ENCODE data around the gene GNPTG. TPM values are rescaled to one million over a fixed set of nuclear protein-coding genes. Genes with fewer than 3 reads are reported as not detected.
A peak's percentile ranks its signal among the peaks of the same experiment; 100 is the strongest.

GNPTG gene
- polyA plus RNA-seq, 1 of the 3 experiments (the other 2 are of a cell fraction) = 113 TPM

DNA sequence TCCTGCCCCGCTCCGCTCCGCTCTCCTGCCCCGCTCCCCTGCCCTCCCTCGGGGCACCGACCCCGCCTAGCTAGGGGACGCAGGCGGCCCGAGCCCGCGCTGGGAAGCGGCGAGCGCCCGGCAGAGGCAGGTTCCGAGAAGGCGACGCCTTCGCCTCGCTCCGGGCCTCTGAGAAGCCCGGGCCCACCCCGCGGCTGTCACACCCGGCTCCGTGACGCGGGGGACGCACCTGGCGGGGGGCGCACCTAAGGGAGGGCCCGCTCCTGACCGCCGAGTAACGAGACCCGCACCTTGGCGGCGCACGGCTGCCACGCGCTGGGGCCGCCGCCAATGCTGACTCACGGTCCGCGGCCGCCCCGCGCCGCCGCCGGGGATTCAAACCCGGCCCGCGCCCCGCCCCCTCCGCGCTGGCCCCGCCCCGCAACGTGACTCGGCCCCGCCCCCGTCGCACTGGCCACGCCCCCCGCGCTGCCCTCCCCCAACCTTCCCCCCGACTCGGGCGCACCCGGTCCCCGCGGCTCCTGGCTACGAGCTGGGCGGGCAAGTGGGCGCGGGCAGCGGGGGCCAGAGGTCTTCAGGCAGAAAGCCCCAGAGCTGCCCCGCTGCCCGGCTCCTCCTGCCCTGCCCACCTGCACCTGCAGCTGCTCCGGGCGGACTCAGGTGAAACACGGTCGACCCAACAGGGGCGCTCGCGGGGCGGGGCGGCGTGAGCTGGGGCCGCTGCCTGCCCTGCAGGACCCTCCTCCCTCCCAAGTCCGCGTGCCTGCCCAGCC is 27.8 kb downstream of the GNPTG start:
- WGBS (ENCODE audit: low lambda C conversion rate) = no CpG with 5 or more reads among the region's 95 CpGs
- peak overlapping the region; percentile 87 for H3K9ac ChIP-seq
- CTCF ChIA-PET = interaction anchor here (0.8 to 3.9 kb wide), 8 partner anchors 8 to 42 kb away, joined by 3 to 39 read pairs (median 3); no protein-coding TSS in a partner anchor

DNA sequence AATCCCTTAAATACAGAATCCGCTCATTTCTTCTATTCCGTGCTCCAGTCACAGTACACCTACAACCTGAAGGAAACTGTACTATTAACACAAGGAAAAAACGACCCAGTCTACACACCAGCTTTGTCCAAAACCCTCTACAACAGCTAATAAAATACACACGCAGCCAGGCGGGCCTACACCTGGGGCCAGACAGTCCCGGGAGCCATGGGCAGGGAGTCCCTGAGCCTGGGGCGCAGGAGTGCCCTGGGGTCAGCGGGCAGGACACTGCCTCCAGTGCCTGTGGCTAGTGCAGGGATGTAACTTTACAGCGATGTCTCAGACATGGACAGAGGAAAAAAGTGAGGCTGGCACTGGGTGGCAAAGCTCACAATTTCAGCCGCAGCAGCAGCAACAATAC is 28.5 kb downstream of the GNPTG start:
- no peak overlapping the region for H2AFZ ChIP-seq (ENCODE audit: low read depth)
- peak overlapping the region; percentile 69; the same call in 1 of the 2 replicates for H3K4me2 ChIP-seq
- H3K4me3 ChIP-seq (ENCODE audit: low read depth in 2 of 2, low read length in 1 of 2) = no peak overlapping the region
- peaks cover 9 to 12% of the 10 kb centered on the region in 2 experiments; a peak in 3 of 4 replicates for H3K4me1 ChIP-seq (ENCODE audit: control insufficient read depth in 1 of 2, insufficient read depth in 2 of 2, low read depth in 1 of 2, low read length in 1 of 2)
- no peak for DNase-seq
- H4K20me1 ChIP-seq (ENCODE audit: insufficient read depth) = no peaks in the 10 kb centered on the region
- H3K79me2 ChIP-seq (ENCODE audit: insufficient read depth) = peaks cover 9% of the 10 kb centered on the region; the same call in 1 of the 2 replicates
- H3F3A ChIP-seq (replicated peaks; ENCODE audit: insufficient read depth) = peaks cover 10% of the 10 kb centered on the region
- H3K27me3 ChIP-seq (ENCODE audit: insufficient read depth) = no peaks in the 10 kb centered on the region
- H3K9me2 ChIP-seq = no peaks in the 10 kb centered on the region
- peaks cover 0 to 6% of the 10 kb centered on the region in 2 experiments for H3K36me3 ChIP-seq (replicated peaks in 1 of 2; ENCODE audit: control insufficient read depth in 1 of 2, insufficient read depth in 2 of 2, low read length in 1 of 2)
- no peaks in the 10 kb centered on the region for H3K9me3 ChIP-seq
- no peak overlapping the region for H3K27ac ChIP-seq (ENCODE audit: low read depth in 2 of 2, low read length in 1 of 2)
- 76% methylated on average over 10 of the region's 10 CpGs for WGBS (ENCODE audit: low lambda C conversion rate)
- H3K9ac ChIP-seq = no peak overlapping the region
- POLR2A ChIA-PET = interaction anchor here (1.5 kb wide), 1 partner anchor 40 kb away, joined by 4 read pairs; the partner anchor contains the start of gene UQCC4
- no peak for TF ChIP-seq TAF1 (IDR thresholded peaks at IDR 0.05; ENCODE audit: borderline replicate concordance, low read depth, low read length)
- no peak for TF ChIP-seq EP300 (IDR thresholded peaks at IDR 0.05; ENCODE audit: borderline replicate concordance in 1 of 2, low read depth in 1 of 2, low read length in 1 of 2)
- TF ChIP-seq, protein P1, sequence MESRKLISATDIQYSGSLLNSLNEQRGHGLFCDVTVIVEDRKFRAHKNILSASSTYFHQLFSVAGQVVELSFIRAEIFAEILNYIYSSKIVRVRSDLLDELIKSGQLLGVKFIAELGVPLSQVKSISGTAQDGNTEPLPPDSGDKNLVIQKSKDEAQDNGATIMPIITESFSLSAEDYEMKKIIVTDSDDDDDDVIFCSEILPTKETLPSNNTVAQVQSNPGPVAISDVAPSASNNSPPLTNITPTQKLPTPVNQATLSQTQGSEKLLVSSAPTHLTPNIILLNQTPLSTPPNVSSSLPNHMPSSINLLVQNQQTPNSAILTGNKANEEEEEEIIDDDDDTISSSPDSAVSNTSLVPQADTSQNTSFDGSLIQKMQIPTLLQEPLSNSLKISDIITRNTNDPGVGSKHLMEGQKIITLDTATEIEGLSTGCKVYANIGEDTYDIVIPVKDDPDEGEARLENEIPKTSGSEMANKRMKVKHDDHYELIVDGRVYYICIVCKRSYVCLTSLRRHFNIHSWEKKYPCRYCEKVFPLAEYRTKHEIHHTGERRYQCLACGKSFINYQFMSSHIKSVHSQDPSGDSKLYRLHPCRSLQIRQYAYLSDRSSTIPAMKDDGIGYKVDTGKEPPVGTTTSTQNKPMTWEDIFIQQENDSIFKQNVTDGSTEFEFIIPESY (IDR thresholded peaks at IDR 0.05; ENCODE audit: borderline replicate concordance, low read depth) = no peak
- TF ChIP-seq RXRA (IDR thresholded peaks at IDR 0.05; ENCODE audit: borderline replicate concordance, low read depth) = no peak
- no peak for TF ChIP-seq TCF12 (IDR thresholded peaks at IDR 0.05)
- CTCF ChIA-PET = interaction anchor here (0.9 to 3.9 kb wide), 5 partner anchors 11 to 37 kb away, joined by 3 to 39 read pairs (median 3); no protein-coding TSS in a partner anchor

More for the DNA sequence above, 27.8 kb downstream of the GNPTG start:
- no peaks in the 10 kb centered on the region for H3K27me3 ChIP-seq (ENCODE audit: insufficient read depth)
- TF ChIP-seq POLR2AphosphoS5 (IDR thresholded peaks at IDR 0.05; ENCODE audit: low read depth, low read length) (0 out of 2 replicates have a peak, but pooled peaks have one; percentile 26), MXI1 (IDR thresholded peaks at IDR 0.05; ENCODE audit: low read depth, low read length) (peak; percentile 85), MAX (IDR thresholded peaks at IDR 0.05; ENCODE audit: low read depth) (peak; percentile 59; the same call in 1 of the 2 replicates), SIN3A (IDR thresholded peaks at IDR 0.05; ENCODE audit: borderline replicate concordance, low read depth, low read length) (0 out of 2 replicates have a peak, but pooled peaks have one; percentile 42), JUND (IDR thresholded peaks at IDR 0.05) (no peak)
- peaks cover 9% of the 10 kb centered on the region; the same call in 1 of the 2 replicates for H3K79me2 ChIP-seq (ENCODE audit: insufficient read depth)
- H3K4me3 ChIP-seq (ENCODE audit: low read depth in 2 of 2, low read length in 1 of 2) = peak overlapping the region; percentile 53 to 61
- H2AFZ ChIP-seq (ENCODE audit: low read depth) = no peak overlapping the region
- peaks cover 10% of the 10 kb centered on the region for H3F3A ChIP-seq (replicated peaks; ENCODE audit: insufficient read depth)
- H3K9me2 ChIP-seq = no peaks in the 10 kb centered on the region
- peak; percentile 97 for DNase-seq
- no peaks in the 10 kb centered on the region for H3K9me3 ChIP-seq
- H3K27ac ChIP-seq (ENCODE audit: low read depth in 2 of 2, low read length in 1 of 2) = peak overlapping the region in 1 of 2 experiments; percentile 44; a peak in 3 of 4 replicates
- H3K4me2 ChIP-seq = peak overlapping the region; percentile 99
- no peaks in the 10 kb centered on the region for H4K20me1 ChIP-seq (ENCODE audit: insufficient read depth)
- H3K36me3 ChIP-seq (replicated peaks in 1 of 2; ENCODE audit: control insufficient read depth in 1 of 2, insufficient read depth in 2 of 2, low read length in 1 of 2) = peaks cover 0 to 6% of the 10 kb centered on the region in 2 experiments
- POLR2A ChIA-PET = interaction anchor here (1.5 kb wide), 1 partner anchor 41 kb away, joined by 4 read pairs; the partner anchor contains the start of gene UQCC4
- H3K4me1 ChIP-seq (ENCODE audit: control insufficient read depth in 1 of 2, insufficient read depth in 2 of 2, low read depth in 1 of 2, low read length in 1 of 2) = peaks cover 9 to 12% of the 10 kb centered on the region in 2 experiments; a peak in 3 of 4 replicates
